HG03196 (cell line): ENCODE measurements around the gene LRRC17.
"Not testable (repeated sequence)": the region's sequence is repeated elsewhere in the genome, so short reads cannot be mapped to it uniquely, and the experiment has no call there.

Experiments
- ATAC-seq: cut with Tn5 transposase; IDR thresholded peaks from one replicate; pipeline ENCODE4 v1.9.1; 2021; ENCODE audit not compliant: unreplicated experiment

The LRRC17 gene

GRCh38 chr7:102942181-102942866 is 29.5 kb downstream of the LRRC17 start:
- ATAC-seq, result no peak

- no peak for ATAC-seq
Observed at GRCh38 chr7:102942868-102943267, 30.1 kb downstream of the LRRC17 start.

- no peak for ATAC-seq
Observed at GRCh38 chr7:102943423-102944169, 30.8 kb downstream of the LRRC17 start.

GRCh38 chr7:102944241-102944640 is 31.4 kb downstream of the LRRC17 start:
- no peak for ATAC-seq

GRCh38 chr7:102951839-102952238 is 39.0 kb downstream of the LRRC17 start:
- ATAC-seq, result no peak

GRCh38 chr7:102953406-102953805 is 40.6 kb downstream of the LRRC17 start:
- no peak for ATAC-seq

GRCh38 chr7:102954359-102954758 is 41.6 kb downstream of the LRRC17 start:
- not testable (repeated sequence) for ATAC-seq

GRCh38 chr7:102958004-102958403 is 45.2 kb downstream of the LRRC17 start:
- ATAC-seq, result not testable (repeated sequence)

- ATAC-seq, result not testable (repeated sequence)
Observed at GRCh38 chr7:102961993-102962392, 49.2 kb downstream of the LRRC17 start.

- no peak for ATAC-seq
Observed at GRCh38 chr7:102966465-102966864, 53.7 kb downstream of the LRRC17 start.

GRCh38 chr7:102967798-102968197 is 55.0 kb downstream of the LRRC17 start:
- no peak for ATAC-seq

- no peak for ATAC-seq
Observed at GRCh38 chr7:102973096-102973802, 60.4 kb downstream of the LRRC17 start.

- ATAC-seq, result no peak
Observed at GRCh38 chr7:102974366-102975236, 61.8 kb downstream of the LRRC17 start.

GRCh38 chr7:102975854-102976253 is 63.1 kb downstream of the LRRC17 start:
- no peak for ATAC-seq

- no peak for ATAC-seq
Observed at GRCh38 chr7:102976493-102976892, 63.7 kb downstream of the LRRC17 start.

- not testable (repeated sequence) for ATAC-seq
Observed at GRCh38 chr7:102977586-102977985, 64.8 kb downstream of the LRRC17 start.

GRCh38 chr7:102978284-102978683 is 65.5 kb downstream of the LRRC17 start:
- ATAC-seq, result no peak

- ATAC-seq, result no peak
Observed at GRCh38 chr7:102979670-102980069, 66.9 kb downstream of the LRRC17 start.

GRCh38 chr7:102981451-102981850 is 68.7 kb downstream of the LRRC17 start:
- no peak for ATAC-seq

- no peak for ATAC-seq
Observed at GRCh38 chr7:102982235-102982634, 69.4 kb downstream of the LRRC17 start.

GRCh38 chr7:102983602-102984001 is 70.8 kb downstream of the LRRC17 start:
- ATAC-seq, result no peak
